Activated CD8-positive, alpha-beta memory T cell treated with anti-CD3 and anti-CD28 coated beads, Interleukin-2, amount 50 U/mL, for 4 hours (primary cell): Measurements from ENCODE around the gene SERPINB8.

Experiments used
- DNase-seq: peaks from one replicate; pipeline ENCODE4 v3.0.0-alpha.2; 2020

Gene SERPINB8

DNA sequence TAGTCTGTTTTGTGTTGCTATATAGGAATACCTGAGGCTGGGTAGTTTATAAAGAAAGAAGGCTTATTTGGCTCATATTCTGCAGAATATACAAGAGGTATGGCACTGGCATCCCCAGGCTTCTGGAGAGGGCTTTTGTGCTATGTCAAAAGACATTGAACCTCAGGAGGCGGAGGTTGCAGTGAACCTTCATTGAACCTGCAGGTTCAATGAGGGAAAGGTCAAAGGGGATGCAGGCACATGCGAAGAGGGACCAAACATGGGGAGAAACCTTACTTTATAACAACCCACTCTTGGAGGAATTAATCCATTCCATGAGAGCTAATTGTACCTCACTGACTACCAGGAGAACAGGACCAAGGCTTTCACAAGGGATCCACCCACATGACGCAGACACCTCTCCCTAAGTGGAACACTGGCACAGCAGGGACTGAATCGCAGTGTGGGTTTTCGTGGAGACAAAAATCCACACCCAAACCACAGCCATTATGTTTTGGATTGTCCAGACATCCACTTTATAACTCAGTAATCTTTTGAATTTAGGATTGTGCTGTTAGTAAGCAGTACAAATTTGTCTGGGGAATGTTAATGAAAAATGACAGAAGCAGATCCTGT, 4.1 kb upstream of the SERPINB8 start:
- DNase-seq: no peak

DNA sequence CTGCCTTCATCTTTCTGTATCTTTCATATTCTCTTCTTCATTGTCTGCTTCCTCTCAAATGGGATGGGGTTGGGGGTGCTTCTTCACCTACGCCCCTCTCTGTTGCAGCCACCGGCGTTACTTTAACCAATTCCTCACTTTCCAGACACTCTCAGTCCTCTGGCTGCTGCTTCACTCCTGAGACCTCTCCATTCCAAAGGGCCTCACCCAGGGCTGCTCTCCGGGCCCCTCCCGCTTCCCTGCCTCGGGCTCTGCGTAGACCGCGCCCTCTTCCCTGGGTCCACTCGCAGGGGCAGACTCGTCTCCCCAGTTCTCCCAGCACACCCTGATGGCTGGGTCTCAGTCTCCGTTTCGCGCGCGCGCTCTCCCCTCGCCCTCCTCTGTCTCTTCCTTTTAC, 926 bp downstream of the SERPINB8 start:
- DNase-seq: no peak

DNA sequence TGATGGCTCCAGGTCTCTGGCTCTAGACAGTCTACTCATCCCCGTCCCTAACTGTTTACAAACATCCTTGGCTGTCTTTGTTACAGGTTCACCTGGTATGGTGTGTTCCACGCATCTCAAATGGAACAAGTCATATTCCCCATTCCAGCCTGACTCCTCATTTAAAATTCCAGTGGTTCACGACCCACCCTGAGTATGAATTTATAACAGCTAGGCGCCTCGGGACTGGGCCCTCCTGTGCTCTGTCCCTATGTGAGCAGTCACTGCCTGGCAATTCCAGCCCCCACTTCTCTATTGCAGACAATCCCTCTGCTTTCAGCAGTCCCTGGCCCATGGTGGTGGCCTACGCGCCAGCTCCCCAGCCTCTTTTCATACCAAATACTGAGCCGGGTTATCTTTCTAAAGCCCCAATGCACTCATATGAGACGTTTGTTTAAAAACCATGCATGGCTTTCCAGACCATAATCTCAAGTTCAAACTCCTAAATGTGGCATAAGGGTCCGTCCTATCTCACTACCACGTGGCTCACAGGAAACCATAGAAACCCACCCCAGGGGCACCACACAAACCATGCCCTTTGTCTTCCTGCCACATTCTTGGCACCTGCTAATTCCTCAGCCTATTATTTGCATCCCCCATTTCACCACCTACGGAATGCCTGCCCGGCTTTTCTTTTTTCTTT, 1.6 kb downstream of the SERPINB8 start:
- no peak for DNase-seq

DNA sequence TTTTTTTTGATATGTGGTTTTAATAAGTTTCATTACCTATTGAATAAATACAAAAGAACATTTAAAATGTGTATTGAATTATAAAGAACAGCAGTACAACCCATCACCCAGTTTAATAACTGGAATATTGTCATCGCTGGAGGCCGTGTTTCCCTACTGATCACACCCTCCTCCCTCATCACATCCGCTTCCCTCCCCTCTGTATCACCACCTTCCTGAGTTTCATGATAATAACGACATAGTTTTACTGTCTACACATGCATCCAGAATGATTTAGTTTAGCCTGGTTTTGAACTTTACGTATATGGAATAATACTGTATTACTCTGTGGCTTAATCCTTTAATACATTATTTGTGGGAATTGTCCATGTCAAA, 2.1 kb downstream of the SERPINB8 start:
- DNase-seq: no peak

DNA sequence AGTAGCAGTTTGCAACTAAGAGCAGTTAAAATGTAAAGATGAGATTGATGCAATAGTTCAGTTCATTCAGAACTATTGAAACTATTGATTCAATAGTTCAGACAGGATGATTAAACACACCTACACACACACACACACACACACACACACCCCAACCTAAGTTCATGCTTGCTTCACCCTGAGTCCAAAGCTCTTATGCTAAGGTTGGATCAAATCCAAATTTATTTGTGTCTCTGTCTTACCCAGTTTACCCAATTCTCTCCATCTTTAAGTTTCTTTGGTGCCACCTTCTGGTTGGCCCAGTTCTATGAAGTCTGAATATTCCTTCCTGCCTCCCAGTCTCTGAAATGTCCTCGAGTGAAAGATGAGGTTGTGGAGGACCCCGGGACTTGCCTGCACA, 5.1 kb downstream of the SERPINB8 start:
- no peak for DNase-seq

DNA sequence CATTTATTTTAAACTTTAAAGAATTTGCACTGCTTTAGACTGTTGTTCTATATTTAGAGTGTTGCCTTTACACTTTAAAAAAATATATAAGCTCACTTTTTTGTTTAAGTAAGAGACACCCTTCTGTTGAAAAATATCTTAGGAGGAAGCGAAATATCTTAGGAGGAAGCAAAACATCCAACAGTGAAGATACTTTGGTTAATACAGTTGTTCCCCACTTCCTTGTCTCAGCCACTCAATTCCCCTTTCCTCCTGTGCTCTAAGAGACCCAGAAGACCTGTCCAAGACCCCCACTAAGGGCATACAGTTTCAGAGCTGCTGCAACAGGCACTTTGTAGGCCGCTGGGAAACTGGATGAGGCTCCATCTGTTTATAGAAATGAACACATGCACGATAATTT, 5.7 kb downstream of the SERPINB8 start:
- DNase-seq: no peak

DNA sequence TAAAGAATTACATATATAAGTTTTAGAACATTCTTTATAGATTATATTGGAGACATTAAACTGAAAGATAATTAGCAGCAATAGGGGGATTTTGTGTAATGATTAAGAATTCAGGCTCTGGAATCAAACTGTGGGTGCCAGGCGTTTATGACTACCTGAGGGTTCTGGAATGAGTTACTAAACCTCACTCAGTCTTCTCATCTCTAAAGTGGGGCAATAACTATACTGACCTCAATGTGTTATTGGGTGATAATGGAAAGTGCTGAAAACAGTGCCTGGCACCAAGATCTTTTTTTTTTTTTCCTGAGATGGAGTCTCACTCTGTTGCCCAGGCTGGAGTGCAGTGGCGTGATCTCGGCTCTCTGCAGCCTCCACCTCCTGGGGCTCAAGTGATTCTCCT, 7.2 kb downstream of the SERPINB8 start:
- no peak for DNase-seq

DNA sequence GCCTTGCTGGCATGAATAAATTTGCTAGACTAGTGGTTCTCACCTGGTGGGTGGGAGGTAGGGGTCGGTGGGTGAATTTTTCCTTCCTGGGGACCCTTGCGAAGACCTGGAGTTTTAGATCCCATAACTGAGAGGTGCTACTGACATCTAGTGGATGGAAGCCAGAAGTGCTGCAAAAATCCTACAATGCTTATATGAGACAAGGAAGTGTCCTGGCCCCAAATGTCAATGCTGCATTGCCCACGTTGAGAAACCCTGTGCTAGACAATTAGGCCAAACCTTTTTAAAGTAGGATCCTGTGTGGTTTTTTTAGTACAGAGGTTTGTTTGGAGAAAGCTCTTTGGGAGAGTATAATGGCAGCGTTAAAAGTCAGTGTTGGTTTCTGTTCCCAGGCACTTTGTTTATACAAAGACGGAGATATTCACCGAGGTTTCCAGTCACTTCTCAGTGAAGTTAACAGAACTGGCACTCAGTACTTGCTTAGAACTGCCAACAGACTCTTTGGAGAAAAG, 9.6 kb downstream of the SERPINB8 start:
- peak; percentile 29 for DNase-seq

DNA sequence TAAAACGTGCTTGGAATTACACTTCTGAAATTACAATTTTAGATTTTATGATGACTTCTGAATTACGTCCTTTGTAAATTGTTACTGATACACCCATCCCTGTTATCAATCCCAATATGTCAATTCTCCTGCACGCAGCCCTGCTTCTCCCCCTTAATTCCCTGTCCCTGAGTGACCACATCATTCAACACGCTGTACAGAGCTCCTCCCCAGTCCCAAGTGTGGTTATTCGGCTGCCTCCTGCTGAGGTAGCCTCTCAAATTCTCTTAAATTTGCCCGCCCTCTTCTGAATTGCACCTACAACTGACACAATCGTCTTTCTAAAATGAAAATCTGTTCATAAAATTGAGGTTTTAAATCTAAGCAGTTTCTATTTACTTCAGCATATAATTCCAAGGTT, 10.1 kb downstream of the SERPINB8 start:
- DNase-seq: no peak

DNA sequence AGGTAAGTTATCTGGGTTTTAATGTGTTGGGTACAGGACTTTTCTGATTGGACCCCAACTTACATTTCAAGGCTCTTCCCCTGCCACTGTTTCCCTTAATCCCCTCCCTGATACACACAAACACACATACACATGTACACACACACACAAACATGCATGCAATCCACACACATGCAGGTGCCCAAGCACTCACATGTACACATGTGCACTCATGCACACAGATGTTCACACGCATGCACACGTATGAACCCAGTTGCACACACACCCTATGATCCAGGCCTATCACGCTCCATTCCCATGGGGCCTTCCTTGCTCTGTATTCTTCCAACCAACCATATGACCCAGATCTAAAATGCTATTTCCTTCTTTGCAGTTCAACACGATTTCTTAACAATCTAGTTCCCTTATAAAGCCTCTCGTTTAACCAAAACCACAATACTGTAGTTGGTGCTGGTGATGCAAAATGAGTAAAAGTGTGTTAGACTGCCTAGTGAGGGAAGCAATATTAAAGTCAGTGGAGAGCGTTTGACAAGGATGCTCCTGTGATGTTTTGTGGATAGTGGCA, 11.1 kb downstream of the SERPINB8 start:
- DNase-seq: no peak

DNA sequence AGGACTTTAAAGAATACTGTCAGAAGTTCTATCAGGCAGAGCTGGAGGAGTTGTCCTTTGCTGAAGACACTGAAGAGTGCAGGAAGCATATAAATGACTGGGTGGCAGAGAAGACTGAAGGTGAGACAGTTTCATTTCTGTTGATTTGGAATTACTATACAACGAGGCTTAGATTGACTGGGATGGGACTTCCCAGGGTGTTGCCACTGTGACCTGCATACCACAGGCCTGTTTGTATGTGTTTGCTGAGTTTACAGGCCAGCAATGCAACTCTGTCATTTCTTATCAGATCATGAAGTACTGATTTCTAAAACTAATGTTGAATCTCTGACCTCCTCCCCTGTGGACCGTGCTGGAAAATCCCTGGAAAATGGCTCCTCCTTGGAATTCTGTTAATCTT, 11.8 kb downstream of the SERPINB8 start:
- no peak for DNase-seq

DNA sequence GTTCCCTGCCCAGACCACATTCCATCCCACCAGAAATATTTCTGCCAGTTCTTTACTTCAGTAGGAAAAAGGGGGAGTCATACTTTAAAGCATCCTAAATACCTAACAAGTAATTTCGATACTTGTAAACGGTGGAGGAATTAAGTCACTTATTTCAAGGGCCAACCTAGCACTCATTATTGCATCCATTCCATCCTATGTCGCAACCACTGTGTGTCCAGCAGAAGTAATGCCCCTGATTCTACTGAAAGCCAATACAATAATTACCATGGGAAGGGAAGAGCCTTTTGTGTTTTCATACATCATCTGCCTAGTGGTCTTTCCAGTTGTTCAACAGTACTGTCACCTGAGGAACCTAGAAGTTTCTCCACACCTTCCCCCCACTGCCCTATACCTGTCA, 12.5 kb downstream of the SERPINB8 start:
- DNase-seq: no peak

DNA sequence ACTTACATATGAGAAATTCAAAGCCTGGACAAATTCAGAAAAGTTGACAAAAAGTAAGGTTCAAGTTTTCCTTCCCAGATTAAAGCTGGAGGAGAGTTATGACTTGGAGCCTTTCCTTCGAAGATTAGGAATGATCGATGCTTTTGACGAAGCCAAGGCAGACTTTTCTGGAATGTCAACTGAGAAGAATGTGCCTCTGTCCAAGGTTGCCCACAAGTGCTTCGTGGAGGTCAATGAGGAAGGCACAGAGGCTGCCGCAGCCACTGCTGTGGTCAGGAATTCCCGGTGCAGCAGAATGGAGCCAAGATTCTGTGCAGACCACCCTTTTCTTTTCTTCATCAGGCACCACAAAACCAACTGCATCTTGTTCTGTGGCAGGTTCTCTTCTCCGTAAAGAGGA, 17.0 kb downstream of the SERPINB8 start:
- no peak for DNase-seq

DNA sequence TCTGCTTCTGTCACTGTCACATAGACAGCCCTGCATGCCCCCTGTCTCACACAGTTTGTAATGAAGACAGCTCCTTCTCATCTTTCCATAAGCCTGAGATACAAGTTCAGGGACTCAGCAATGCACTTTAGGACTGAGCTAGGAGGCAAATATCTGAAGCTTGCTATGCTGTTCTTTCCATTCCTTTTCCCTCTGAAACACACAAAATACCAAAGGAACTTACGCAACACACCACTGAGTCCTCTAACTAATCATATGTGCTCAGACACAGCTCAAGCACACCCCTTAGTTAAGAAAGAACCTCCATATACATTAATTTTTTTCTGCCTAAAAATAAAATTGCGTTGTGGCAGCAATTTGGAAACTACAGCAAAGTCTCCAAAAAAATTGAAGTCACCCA, 17.9 kb downstream of the SERPINB8 start:
- DNase-seq: no peak

DNA sequence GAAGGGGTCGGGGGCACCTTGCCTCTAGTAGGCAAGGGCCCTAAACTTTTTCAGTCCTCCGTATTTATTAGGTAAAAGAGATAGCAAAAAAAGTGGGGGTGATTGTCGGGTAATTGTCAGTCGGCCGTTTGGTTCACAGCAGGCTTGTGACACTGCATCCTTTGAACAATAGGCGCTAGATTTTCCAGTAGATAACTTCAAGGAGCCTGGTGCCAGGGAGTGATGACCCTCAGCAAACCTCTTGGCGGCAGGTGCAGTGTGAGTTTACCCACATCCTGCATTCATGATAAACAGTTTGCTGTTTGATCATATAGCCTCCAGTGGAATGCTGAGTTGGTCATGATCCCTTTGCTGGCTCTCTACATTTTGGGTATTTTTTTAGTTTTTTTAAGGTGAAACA, 22.9 kb downstream of the SERPINB8 start:
- DNase-seq: no peak

DNA sequence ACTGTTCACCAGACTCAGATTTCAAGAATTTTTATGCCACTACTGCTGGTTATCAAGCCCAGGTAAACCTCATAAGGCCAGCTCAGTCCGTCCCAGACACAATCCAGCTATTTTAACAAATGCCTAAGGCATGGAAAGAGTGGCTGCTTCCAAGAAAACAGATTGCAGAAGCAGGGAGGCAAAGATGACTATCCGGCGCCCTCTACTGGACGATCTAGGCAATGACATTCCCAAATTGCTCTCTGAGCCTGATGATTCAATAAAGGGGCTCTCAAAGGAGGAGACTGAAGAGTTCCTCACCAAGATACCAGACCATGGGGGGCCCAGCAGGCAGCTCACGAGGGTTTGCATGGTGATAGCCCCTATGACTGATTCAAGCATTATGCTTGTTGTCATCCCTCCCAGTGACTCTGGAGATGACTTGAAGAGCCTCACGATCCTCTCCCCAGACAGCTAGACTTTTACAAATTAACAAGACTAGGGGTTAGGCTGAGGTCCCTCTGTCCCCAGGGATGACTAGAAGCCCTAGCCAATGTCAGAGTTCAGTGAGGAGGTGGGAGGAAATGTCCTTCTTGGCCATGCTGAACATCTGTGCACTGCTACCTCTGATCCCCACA, 25.0 kb downstream of the SERPINB8 start:
- DNase-seq: peak; percentile 29

DNA sequence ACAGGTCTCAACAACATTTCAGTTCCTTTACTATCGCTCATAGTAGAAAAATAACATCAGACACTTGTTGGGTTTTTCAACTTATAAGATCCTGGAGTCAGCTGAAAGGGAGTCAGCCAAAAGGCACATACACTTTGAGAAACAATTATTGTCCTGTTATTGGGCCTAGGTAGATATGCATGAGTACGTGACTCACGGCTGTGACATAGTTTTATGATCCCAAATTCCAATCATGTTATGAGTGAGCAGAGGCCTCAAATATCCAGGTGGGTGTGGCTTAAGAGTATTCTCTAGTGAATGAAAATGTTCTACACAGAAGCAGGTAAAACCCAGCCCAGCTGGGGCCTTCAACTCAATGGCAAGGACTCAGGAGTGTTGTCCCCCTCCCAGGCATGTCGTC, 27.2 kb downstream of the SERPINB8 start:
- no peak for DNase-seq

DNA sequence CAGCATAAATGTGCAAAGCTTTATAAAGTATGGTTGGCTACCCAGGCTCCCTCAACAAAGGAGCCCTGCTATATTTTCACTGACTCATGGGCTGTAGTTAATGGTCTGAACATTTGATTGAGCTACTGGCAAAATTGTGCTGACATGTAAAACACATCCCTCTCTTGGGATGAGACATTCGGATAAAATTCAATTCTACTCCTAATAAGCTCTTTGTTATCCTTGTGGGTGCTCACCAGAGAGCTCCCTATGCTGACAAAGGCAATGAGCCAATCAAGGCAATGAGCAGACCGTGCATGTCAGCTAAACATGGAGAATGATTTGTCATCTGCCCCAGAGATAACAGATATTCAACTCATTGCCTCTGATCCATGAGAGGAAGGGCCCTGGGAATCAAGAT, 27.7 kb downstream of the SERPINB8 start:
- DNase-seq: no peak

DNA sequence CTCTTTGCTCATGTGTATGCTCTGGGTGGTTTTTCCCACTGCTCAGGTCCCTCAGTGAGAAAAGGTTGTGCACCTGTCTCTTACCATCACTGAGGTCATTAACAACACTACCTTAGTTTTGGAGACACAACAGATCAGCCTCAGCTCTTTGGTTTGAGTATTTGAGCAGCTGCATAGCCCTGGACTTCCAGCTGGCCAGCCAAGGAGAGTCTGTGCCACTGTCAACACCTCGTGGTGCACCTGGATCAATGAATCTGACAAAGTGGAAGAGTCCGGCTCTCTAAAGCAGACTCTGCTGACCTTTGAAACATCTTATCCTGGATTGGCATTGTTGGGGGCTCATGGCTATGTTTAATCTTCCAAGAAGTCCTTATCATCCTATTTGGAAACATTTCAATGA, 30.0 kb downstream of the SERPINB8 start:
- DNase-seq: no peak

DNA sequence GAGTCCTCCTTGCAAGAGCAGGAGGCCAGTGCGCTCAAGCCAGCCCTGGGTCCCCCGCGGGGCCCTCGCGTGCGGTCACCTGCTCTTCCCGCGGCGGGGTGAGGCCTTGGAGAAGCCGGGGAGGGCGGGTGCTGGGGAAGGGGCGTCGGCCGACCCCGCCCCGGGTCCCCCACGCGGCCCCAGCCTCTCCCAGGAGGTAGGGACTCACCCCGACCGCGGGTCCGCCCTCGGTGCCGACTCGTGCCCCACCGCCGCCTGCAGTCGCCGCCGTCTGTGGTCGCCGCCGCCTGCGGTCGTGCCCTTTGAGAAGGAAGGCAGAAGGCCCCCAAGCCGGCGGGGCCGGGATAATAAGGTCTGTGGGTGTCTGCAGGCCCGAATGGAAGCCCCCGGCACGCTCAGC, 32.7 kb downstream of the SERPINB8 start:
- DNase-seq: no peak

DNA sequence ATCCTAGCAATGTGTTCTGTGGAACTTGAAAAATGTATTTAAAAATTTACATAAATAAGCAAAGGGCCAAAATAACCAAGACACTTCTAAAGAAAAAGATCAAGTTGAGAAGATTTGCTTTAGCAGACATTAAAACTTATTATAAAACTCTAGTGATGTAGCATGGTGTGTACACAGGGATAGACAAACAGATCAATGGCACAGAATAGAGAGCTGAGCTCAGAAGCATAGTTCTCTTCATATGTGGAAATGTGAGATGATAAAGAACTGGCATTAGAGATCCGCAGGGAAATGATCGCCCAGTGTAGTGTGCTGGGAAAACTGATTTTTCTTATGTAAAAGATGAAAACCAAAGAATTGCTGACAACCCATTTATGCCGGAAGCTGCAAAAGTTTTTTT, 39.4 kb downstream of the SERPINB8 start:
- DNase-seq: no peak

DNA sequence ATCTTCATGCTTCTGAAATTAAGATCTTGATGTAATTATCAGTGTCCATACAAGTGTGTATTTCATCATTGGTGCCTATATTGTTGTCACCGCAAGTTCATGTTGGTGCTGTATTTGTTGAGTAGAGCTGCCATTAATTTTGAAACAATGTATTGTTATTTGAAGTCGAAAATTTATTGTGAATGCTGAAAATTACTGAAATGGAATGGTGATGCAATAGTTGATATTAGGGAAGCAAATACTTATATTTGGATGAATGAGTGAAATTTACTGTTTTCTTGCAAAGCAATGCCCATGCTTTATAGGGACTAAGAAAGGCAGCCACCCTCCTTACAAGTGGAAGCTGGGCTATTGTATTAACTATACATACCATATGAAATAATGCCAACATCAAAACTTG, 41.6 kb downstream of the SERPINB8 start:
- no peak for DNase-seq

DNA sequence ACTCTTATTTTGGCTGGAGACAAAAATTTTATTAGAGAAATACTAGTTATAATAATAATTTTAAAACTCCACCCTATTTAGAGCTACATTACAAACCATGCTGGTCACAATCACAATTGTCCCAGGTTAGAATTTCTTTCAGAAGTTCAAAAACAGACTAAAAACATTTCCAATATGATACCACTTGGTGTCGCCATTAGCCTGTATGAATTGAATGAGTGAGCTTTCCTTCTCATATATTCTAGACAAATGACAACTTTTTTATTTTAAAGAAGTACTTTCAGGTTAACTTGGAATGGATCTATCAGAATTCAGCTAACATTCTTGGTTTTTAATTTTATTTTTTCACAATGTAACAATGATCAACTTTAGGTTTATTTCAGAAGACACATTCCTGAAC, 48.0 kb downstream of the SERPINB8 start:
- no peak for DNase-seq
